Measurements from ENCODE around the gene TNNT2.

- TF ChIP-seq PATZ1 (CRISPR knock-in tag; IDR thresholded peaks at IDR 0.05; ENCODE audit: borderline replicate concordance) (no peak), ISL1 (CRISPR knock-in tag; IDR thresholded peaks at IDR 0.05) (no peak), ESRRG (CRISPR knock-in tag; IDR thresholded peaks at IDR 0.05) (no peak), RARB (CRISPR knock-in tag; IDR thresholded peaks at IDR 0.05) (no peak), BACH2 (CRISPR knock-in tag; IDR thresholded peaks at IDR 0.05; ENCODE audit: borderline replicate concordance) (no peak), ZFP30 (CRISPR knock-in tag; IDR thresholded peaks at IDR 0.05) (no peak), TOX (CRISPR knock-in tag; IDR thresholded peaks at IDR 0.05; ENCODE audit: borderline replicate concordance) (no peak), OSR1 (CRISPR knock-in tag; IDR thresholded peaks at IDR 0.05) (no peak), ZFP3 (CRISPR knock-in tag; IDR thresholded peaks at IDR 0.05) (no peak), SNAI2 (CRISPR knock-in tag; IDR thresholded peaks at IDR 0.05) (no peak)
- TF ChIP-seq, protein P1, sequence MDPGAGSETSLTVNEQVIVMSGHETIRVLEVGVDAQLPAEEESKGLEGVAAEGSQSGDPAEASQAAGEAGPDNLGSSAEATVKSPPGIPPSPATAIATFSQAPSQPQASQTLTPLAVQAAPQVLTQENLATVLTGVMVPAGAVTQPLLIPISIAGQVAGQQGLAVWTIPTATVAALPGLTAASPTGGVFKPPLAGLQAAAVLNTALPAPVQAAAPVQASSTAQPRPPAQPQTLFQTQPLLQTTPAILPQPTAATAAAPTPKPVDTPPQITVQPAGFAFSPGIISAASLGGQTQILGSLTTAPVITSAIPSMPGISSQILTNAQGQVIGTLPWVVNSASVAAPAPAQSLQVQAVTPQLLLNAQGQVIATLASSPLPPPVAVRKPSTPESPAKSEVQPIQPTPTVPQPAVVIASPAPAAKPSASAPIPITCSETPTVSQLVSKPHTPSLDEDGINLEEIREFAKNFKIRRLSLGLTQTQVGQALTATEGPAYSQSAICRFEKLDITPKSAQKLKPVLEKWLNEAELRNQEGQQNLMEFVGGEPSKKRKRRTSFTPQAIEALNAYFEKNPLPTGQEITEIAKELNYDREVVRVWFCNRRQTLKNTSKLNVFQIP (CRISPR knock-in tag; IDR thresholded peaks at IDR 0.05; ENCODE audit: borderline replicate concordance, low read depth), result no peak
Observed at GRCh38 chr1:201385299-201385891, 7.9 kb upstream of the TNNT2 start.
